Erythroblast (primary cell): ENCODE results near the gene SLC39A11.
"Not testable (repeated sequence)": the region's sequence is repeated elsewhere in the genome, so short reads cannot be mapped to it uniquely, and the experiment has no call there.

Source experiments
- DNase-seq, 2 experiments: peaks; one replicate each; lab custom pipeline; 2025; lab: John Stamatoyannopoulos, UW
- GATA1 ChIP-seq: IDR thresholded peaks from 2 replicates; pipeline ENCODE4 v1.6.1; 2011; ENCODE audit warnings: low read depth, mild to moderate bottlenecking, control low read depth, low read length, moderate library complexity
- POLR2A ChIP-seq: IDR thresholded peaks from 2 replicates; pipeline ENCODE4 v1.6.1; 2011; ENCODE audit warnings: mild to moderate bottlenecking, low read length

The SLC39A11 gene

GRCh38 chr17:73092523-73093135 lies at the start of gene SLC39A11:
Gene SLC39A11, minus strand, starts transcription at chr17:73092688. Its CDS starts 3,924 bp downstream, at chr17:73088764.
- TF ChIP-seq POLR2A (peak; percentile 38), GATA1 (no peak)
- DNase-seq = peak; percentile 92 to 93

- DNase-seq = no peak
- TF ChIP-seq GATA1 (no peak), POLR2A (no peak)
These were observed 48.9 kb upstream of the SLC39A11 start for GRCh38 chr17:73141411-73141810.

GRCh38 chr17:73140566-73140965 lies 48.1 kb upstream of the SLC39A11 start:
- no peak for DNase-seq
- TF ChIP-seq GATA1 = no peak
- TF ChIP-seq POLR2A = no peak

- TF ChIP-seq GATA1 = no peak
- no peak for TF ChIP-seq POLR2A
- DNase-seq = no peak
These were observed 46.8 kb upstream of the SLC39A11 start for GRCh38 chr17:73139296-73139695.

GRCh38 chr17:73138541-73139138 lies 46.2 kb upstream of the SLC39A11 start:
- TF ChIP-seq GATA1 (no peak), POLR2A (no peak)
- DNase-seq = no peak

GRCh38 chr17:73137376-73137775 lies 44.9 kb upstream of the SLC39A11 start:
- TF ChIP-seq POLR2A = no peak
- no peak for TF ChIP-seq GATA1
- peak; percentile 23 to 75 for DNase-seq

- TF ChIP-seq POLR2A (no peak), GATA1 (no peak)
- no peak for DNase-seq
These were observed 43.3 kb upstream of the SLC39A11 start for GRCh38 chr17:73135766-73136165.

GRCh38 chr17:73133911-73134649 lies 41.6 kb upstream of the SLC39A11 start:
- no peak for DNase-seq
- TF ChIP-seq GATA1 = no peak
- no peak for TF ChIP-seq POLR2A

GRCh38 chr17:73132085-73132492 lies 39.6 kb upstream of the SLC39A11 start:
- no peak for DNase-seq
- TF ChIP-seq POLR2A = no peak

GRCh38 chr17:73131439-73131838 lies 39.0 kb upstream of the SLC39A11 start:
- DNase-seq = not testable (repeated sequence)

- no peak for DNase-seq
- no peak for TF ChIP-seq GATA1
- no peak for TF ChIP-seq POLR2A
These were observed 38.5 kb upstream of the SLC39A11 start for GRCh38 chr17:73130977-73131376.

GRCh38 chr17:73128496-73128895 lies 36.0 kb upstream of the SLC39A11 start:
- TF ChIP-seq POLR2A (no peak), GATA1 (no peak)
- DNase-seq = no peak

GRCh38 chr17:73126716-73127473 lies 34.4 kb upstream of the SLC39A11 start:
- TF ChIP-seq POLR2A = no peak
- no peak for TF ChIP-seq GATA1
- DNase-seq = no peak
